Measurements from ENCODE around the gene CRY2. TPM values are rescaled to one million over a fixed set of nuclear protein-coding genes. Genes with fewer than 3 reads are reported as not detected.

CRY2 gene
- total and polyA plus RNA-seq, 10 of the 15 experiments (the other 5 are each of a cell fraction or from before 2014, with no cell fraction given): 1.2 to 14.7 (median 8.1) TPM

GRCh38 chr11:45803971-45804760 is 43.1 kb upstream of the CRY2 start (continued):
- TF ChIP-seq CTCF (IDR thresholded peaks at IDR 0.05 in 2 of 3, conservative IDR thresholded peaks at IDR 0.05 in 1 of 3; ENCODE audit: control insufficient read depth in 2 of 3, extremely low read depth in 1 of 3, insufficient read depth in 1 of 3, low read depth in 3 of 3, low read length in 3 of 3) (peak in 1 of 3 experiments; percentile 5; a peak in 1 of 6 replicates), REST (IDR thresholded peaks at IDR 0.05; ENCODE audit: low read depth, low read length) (no peak), RUNX3 (IDR thresholded peaks at IDR 0.05; ENCODE audit: low read length) (no peak)

Measured in GM12878 (cell line).